ENCODE results near the gene RIT1.

The RIT1 gene

GRCh38 chr1:155892796-155893195, 18.4 kb downstream of the RIT1 start:
- no peak for DNase-seq (ENCODE audit: low read depth, low spot score)

DNA sequence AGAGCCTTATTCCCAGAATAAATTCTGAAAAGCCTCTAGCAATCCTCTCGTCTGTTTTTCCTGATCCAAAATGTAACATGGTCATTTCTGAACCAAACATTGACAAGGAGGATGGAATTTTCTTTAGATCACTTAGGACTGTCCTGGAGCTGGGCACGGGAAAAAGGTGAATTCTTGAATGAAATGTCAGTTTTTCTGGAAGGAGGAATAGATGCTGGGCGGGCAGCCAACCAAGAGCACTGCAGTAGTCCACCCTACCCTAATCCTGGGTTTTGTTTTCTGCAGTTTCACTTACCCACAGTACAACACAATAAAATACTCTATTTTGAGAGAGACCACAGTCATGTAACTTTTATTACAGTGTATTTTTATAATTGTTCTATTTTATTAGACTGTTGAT, 20.9 kb downstream of the RIT1 start:
- no peak for DNase-seq (ENCODE audit: low read depth, low spot score)

DNA sequence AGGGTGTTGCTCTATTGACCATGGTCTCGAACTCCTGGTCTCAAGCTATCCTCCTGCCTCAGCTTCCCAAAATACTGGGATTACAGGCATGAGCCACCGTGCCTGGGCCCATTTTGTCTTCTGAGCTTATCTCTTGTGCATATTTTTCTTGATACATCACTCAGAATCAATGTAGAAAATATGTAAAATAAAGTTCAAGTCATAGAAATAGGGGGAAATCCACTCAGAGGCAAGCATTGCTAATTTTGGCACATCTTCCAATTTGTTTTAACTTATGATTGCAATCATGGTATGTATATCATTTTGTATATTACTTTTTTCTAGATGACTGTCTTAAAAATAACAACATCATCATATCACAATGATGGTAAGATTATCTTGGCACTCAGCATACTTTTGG, 21.6 kb downstream of the RIT1 start:
- no peak for DNase-seq (ENCODE audit: low read depth, low spot score)

DNA sequence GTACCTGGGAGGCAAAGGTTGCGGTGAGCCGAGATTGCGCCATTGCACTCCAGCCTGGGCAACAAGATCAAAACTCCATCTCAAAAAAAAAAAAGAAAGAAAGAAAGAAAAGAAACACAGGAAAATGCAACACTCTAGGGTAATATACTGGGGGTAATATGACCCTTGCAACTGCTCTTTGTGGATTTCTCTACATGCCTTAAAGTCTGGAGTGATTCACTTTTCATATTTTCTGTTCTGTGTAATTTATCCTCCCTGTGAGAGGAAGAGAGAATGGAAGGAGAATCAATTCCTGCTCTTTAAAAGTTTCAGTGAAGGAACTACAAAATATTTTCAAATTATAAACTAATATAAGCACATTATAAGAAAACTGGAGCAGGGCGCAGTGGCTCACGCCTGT, 22.7 kb downstream of the RIT1 start:
- DNase-seq (ENCODE audit: low read depth, low spot score), result no peak

GRCh38 chr1:155884982-155885381, 26.2 kb downstream of the RIT1 start:
- DNase-seq (ENCODE audit: low read depth, low spot score), result no peak

GRCh38 chr1:155884031-155884960, 26.9 kb downstream of the RIT1 start:
- no peak for DNase-seq (ENCODE audit: low read depth, low spot score)

DNA sequence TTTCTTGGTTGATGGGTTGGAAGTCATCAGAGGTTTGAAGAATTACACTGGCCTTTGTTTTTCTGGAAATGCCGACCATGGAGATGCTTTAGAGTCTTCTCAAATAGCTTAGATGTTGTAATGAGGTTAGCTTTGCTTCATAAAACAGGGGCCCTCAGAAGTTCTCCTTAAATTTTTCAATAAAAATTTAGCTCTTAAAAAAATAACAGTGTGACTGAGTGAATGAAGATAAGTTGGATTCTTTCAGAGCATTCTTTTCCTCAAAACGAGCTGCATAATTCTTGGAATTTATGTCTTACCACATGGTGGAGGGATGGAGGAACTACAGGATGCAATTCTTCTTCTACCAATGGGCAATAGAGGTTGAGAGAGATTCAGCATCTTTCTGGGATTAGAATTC, 28.4 kb downstream of the RIT1 start:
- DNase-seq (ENCODE audit: low read depth, low spot score), result no peak

GRCh38 chr1:155882235-155882634, 28.9 kb downstream of the RIT1 start:
- no peak for DNase-seq (ENCODE audit: low read depth, low spot score)

DNA sequence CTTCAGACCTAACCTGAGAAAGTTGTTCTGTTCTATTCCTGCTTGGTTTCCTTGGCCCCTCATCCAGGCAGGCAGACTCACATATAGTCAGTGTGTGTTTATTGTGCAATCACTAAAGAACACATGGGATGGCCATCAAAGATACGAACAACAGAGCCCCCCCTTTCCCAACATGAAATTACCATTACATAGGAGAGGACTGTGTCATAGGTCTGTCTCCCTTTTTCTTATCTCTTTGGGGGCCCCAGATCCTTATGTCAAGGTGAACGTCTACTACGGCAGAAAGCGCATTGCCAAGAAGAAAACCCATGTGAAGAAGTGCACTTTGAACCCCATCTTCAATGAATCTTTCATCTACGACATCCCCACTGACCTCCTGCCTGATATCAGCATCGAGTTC, 30.2 kb downstream of the RIT1 start:
- DNase-seq (ENCODE audit: low read depth, low spot score), result no peak

GRCh38 chr1:155880251-155880650, 30.9 kb downstream of the RIT1 start:
- no peak for DNase-seq (ENCODE audit: low read depth, low spot score)

DNA sequence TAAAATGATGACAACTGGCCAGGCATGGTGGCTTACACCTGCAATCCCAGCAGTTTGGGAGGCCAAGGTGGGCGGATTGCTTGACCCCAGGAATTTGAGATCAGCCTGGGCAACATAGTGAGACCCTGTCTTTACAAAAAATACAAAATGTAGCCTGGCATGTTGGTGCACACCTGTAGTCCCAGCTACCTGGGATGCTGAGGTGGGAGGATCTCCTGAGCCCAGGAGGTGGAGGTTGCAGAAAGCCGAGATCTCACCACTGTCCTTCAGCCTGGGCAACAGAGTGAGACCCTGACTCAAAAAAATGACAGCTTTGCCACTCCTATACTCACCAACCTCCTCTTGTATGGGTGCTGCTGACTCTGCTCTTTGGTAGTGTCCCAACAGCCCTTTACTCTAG, 33.2 kb downstream of the RIT1 start:
- DNase-seq (ENCODE audit: low read depth, low spot score), result no peak

GRCh38 chr1:155873860-155874259, 37.3 kb downstream of the RIT1 start:
- no peak for DNase-seq (ENCODE audit: low read depth, low spot score)

GRCh38 chr1:155872527-155872926, 38.6 kb downstream of the RIT1 start:
- no peak for DNase-seq (ENCODE audit: low read depth, low spot score)

- DNase-seq (ENCODE audit: low read depth, low spot score), result no peak
Observed at GRCh38 chr1:155871390-155871789, 39.8 kb downstream of the RIT1 start.

DNA sequence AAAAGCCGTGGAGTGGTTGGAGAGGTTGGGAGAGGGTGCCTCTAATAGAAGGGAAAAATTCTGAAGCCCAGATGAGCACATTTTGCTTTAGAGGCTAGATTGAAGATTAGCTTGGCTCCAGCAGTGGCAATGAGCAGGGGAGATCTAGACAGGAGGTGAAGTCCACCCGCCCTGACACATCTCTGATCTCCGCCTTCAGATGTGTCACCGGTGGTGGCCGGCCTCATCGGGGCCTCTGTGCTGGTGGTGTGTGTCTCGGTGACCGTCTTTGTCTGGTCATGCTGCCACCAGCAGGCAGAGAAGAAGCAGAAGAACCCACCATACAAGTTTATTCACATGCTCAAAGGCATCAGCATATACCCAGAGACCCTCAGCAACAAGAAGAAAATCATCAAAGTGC, 43.4 kb downstream of the RIT1 start:
- no peak for DNase-seq (ENCODE audit: low read depth, low spot score)

DNA sequence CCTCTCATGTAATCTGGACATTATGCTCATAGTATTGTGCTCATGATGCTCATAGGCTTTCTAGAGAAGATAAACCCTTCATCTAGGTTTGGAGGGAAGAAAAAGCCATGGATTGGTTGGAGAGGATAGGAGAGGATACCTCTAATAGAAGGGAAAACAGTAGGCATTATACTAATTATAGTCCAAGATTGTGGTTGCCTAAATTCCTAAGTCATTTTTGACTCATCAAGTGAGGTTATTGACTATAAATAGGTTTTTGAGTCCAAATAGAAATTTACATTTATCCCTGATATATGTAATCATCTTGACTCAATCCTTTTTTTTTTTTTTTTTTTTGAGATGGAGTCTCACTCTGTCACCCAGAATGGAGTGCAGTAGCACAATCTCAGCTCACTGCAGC, 46.8 kb downstream of the RIT1 start:
- DNase-seq (ENCODE audit: low read depth, low spot score), result no peak

GRCh38 chr1:155861896-155862295, 49.3 kb downstream of the RIT1 start:
- no peak for DNase-seq (ENCODE audit: low read depth, low spot score)

- no peak for DNase-seq (ENCODE audit: low read depth, low spot score)
Observed at GRCh38 chr1:155860970-155861510, 50.1 kb downstream of the RIT1 start.

- peak; percentile 15 for DNase-seq (ENCODE audit: low read depth, low spot score)
Observed at GRCh38 chr1:155859881-155860871, 51.0 kb downstream of the RIT1 start.

GRCh38 chr1:155859234-155859829, 51.8 kb downstream of the RIT1 start, which contains the start of gene SYT11:
Gene SYT11, plus strand, starts transcription at chr1:155859567. Its CDS starts 195 bp downstream, at chr1:155859762.
- DNase-seq (ENCODE audit: low read depth, low spot score), result peak; percentile 89

DNA sequence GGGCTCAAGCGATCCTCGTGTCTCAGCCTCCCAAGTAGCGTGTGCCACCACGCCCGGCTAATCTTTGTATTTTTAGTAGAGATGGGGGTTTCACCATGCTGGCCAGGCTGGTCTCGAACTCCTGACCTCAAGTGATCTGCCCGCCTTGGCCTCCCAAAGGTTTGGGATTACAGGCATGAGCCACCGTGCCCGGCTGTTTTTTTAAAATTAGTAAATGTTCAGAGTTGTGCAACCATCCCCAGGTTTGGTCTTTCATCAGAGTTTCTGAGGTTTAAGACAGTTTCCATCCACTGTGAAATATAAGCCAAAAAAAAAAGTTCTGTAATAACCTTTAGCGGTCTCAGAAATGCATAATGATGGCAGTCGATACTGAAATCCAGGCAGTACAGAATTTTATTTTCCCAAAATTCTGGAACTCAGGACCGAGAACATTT, 52.3 kb downstream of the RIT1 start:
- DNase-seq (ENCODE audit: low read depth, low spot score), result no peak

Data from iPS DF 19.7 (cell line).